GM12874 (cell line): ENCODE data around the gene MSANTD1.

Experiments used
- CTCF ChIP-seq: IDR thresholded peaks from 2 replicates; pipeline ENCODE4 v1.5.1; 2011; ENCODE audit warnings: low read depth, mild to moderate bottlenecking, control low read depth, low read length, moderate library complexity; ENCODE audit not compliant: insufficient read depth

The MSANTD1 gene

GRCh38 chr4:3276986-3277385 is 28.0 kb downstream of the MSANTD1 start:
- no peak for TF ChIP-seq CTCF

- TF ChIP-seq CTCF = no peak
Measured at GRCh38 chr4:3280466-3280865, 31.5 kb downstream of the MSANTD1 start.

- TF ChIP-seq CTCF = no peak
Measured at GRCh38 chr4:3283483-3283882, 34.5 kb downstream of the MSANTD1 start.

GRCh38 chr4:3283916-3284315 is 35.0 kb downstream of the MSANTD1 start:
- no peak for TF ChIP-seq CTCF

GRCh38 chr4:3284734-3285557 is 36.0 kb downstream of the MSANTD1 start:
- TF ChIP-seq CTCF = no peak

- no peak for TF ChIP-seq CTCF
Measured at GRCh38 chr4:3285558-3286334, 36.8 kb downstream of the MSANTD1 start.

- no peak for TF ChIP-seq CTCF
Measured at GRCh38 chr4:3286335-3287175, 37.6 kb downstream of the MSANTD1 start.
